Smooth muscle cell (in vitro differentiated cells): ENCODE measurements around the gene DACH1. TPM values are rescaled to one million over a fixed set of nuclear protein-coding genes. Genes with fewer than 3 reads are reported as not detected.

Experiments used
- DNase-seq: peaks from one replicate; lab custom pipeline; 2025; ENCODE audit not compliant: unreplicated experiment; lab: John Stamatoyannopoulos, UW
- H2AFZ ChIP-seq: fragments of 200-600 bp; sonication (generic); 2 replicates; pipeline ENCODE4 v1.6.0; 2016; ENCODE audit warnings: antibody characterized with exemption, low read depth, mild to moderate bottlenecking
- H3F3A ChIP-seq: fragments of 200-600 bp; sonication (generic); 2 replicates; pipeline ENCODE4 v1.6.0; 2017; ENCODE audit warnings: antibody characterized with exemption, low read depth
- H3K27ac ChIP-seq: fragments of 200-600 bp; sonication (generic); 2 replicates; pipeline ENCODE4 v1.5.1; 2016; ENCODE audit warnings: low read depth, mild to moderate bottlenecking
- H3K27me3 ChIP-seq: fragments of 200-600 bp; sonication (generic); 2 replicates; pipeline ENCODE4 v1.6.1; 2016; ENCODE audit warnings: low read depth, mild to moderate bottlenecking
- H3K36me3 ChIP-seq: fragments of 200-600 bp; sonication (generic); 2 replicates; pipeline ENCODE4 v1.5.1; 2016; ENCODE audit warnings: low read depth
- H3K4me1 ChIP-seq: fragments of 200-600 bp; sonication (generic); 2 replicates; pipeline ENCODE4 v1.5.1; 2016; ENCODE audit warnings: low read depth
- H3K4me2 ChIP-seq: fragments of 200-600 bp; sonication (generic); 2 replicates; pipeline ENCODE4 v1.6.0; 2016; ENCODE audit warnings: mild to moderate bottlenecking
- H3K4me3 ChIP-seq: fragments of 200-600 bp; sonication (generic); 2 replicates; pipeline ENCODE4 v1.5.1; 2016; ENCODE audit warnings: mild to moderate bottlenecking
- H3K79me2 ChIP-seq: fragments of 200-600 bp; sonication (generic); 2 replicates; pipeline ENCODE4 v1.6.0; 2016; ENCODE audit warnings: low read depth, mild to moderate bottlenecking
- H3K9ac ChIP-seq: fragments of 200-600 bp; sonication (generic); 2 replicates; pipeline ENCODE4 v1.6.0; 2016; ENCODE audit warnings: low read depth
- H3K9me3 ChIP-seq: fragments of 200-600 bp; sonication (generic); replicated peaks from 2 replicates; pipeline ENCODE4 v1.5.1; 2016; ENCODE audit warnings: low read depth
- H4K20me1 ChIP-seq: fragments of 200-600 bp; sonication (generic); 2 replicates; pipeline ENCODE4 v1.6.0; 2016; ENCODE audit warnings: low read depth
- CTCF ChIP-seq: fragments of 200-600 bp; sonication (generic); IDR thresholded peaks from 2 replicates; pipeline ENCODE4 v1.5.1; 2017; ENCODE audit warnings: borderline replicate concordance, mild to moderate bottlenecking, antibody characterized with exemption; ENCODE audit not compliant: insufficient read depth, poor library complexity, severe bottlenecking
- WGBS: methylation state at CpG from one replicate; pipeline ENCODE4 v1.1.7; 2016; ENCODE audit warnings: low lambda C conversion rate; 5-methylcytosine and 5-hydroxymethylcytosine counted together
- polyA plus RNA-seq: library from polyadenylated mRNA; unstranded; fragments of >200 nt; fragmentation: Nextera tagmentation; extraction: Ambion mirVana; gene quantifications from 2 replicates; pipeline ENCODE4 v1.2.1, GENCODE V29; 2016
- total RNA-seq: library from RNA; depleted of rRNA; stranded (reverse); fragments of >200 nt; gene quantifications from 2 replicates; pipeline ENCODE4 v1.2.3, GENCODE V29; 2014

The DACH1 gene
- total and polyA plus RNA-seq, 2 experiments from 2014 or later = 0.33 to 1.6 TPM

GRCh38 chr13:71417205-71417604, 449.8 kb downstream of the DACH1 start:
- DNase-seq = no peak
- no peaks in the 10 kb centered on the region for H3F3A ChIP-seq
- H2AFZ ChIP-seq = no peak overlapping the region
- no peak overlapping the region for H3K9ac ChIP-seq
- H3K4me2 ChIP-seq = no peak overlapping the region
- no peak for TF ChIP-seq CTCF
- H3K27me3 ChIP-seq = no peaks in the 10 kb centered on the region
- no peaks in the 10 kb centered on the region for H3K79me2 ChIP-seq
- H3K9me3 ChIP-seq = no peaks in the 10 kb centered on the region
- no peaks in the 10 kb centered on the region for H3K4me1 ChIP-seq
- H3K36me3 ChIP-seq = no peaks in the 10 kb centered on the region
- H3K27ac ChIP-seq = no peak overlapping the region
- H4K20me1 ChIP-seq = no peaks in the 10 kb centered on the region
- no peak overlapping the region for H3K4me3 ChIP-seq

- H3K4me2 ChIP-seq = no peak overlapping the region
- no peaks in the 10 kb centered on the region for H3K36me3 ChIP-seq
- H3K4me1 ChIP-seq = no peaks in the 10 kb centered on the region
- whole genome bisulfite sequencing = 86% methylated on average over 2 of the region's 2 CpGs
- TF ChIP-seq CTCF = no peak
- H4K20me1 ChIP-seq = no peaks in the 10 kb centered on the region
- no peak for DNase-seq
- no peak overlapping the region for H3K27ac ChIP-seq
- H3K27me3 ChIP-seq = no peaks in the 10 kb centered on the region
- H3K9me3 ChIP-seq = no peaks in the 10 kb centered on the region
- no peak overlapping the region for H3K9ac ChIP-seq
- no peaks in the 10 kb centered on the region for H3K79me2 ChIP-seq
- no peak overlapping the region for H3K4me3 ChIP-seq
- H3F3A ChIP-seq = no peaks in the 10 kb centered on the region
- H2AFZ ChIP-seq = no peak overlapping the region
These were observed 454.8 kb downstream of the DACH1 start for GRCh38 chr13:71412231-71412630.

- no peaks in the 10 kb centered on the region for H4K20me1 ChIP-seq
- no peak overlapping the region for H3K27ac ChIP-seq
- no peak for TF ChIP-seq CTCF
- no peak overlapping the region for H3K4me3 ChIP-seq
- H3K4me1 ChIP-seq = no peaks in the 10 kb centered on the region
- H2AFZ ChIP-seq = no peak overlapping the region
- no peaks in the 10 kb centered on the region for H3K27me3 ChIP-seq
- no peak for DNase-seq
- H3K9me3 ChIP-seq = no peaks in the 10 kb centered on the region
- H3K4me2 ChIP-seq = no peak overlapping the region
- no peak overlapping the region for H3K9ac ChIP-seq
- no peaks in the 10 kb centered on the region for H3K36me3 ChIP-seq
- H3K79me2 ChIP-seq = no peaks in the 10 kb centered on the region
- H3F3A ChIP-seq = no peaks in the 10 kb centered on the region
These were observed 458.6 kb downstream of the DACH1 start for GRCh38 chr13:71408416-71408815.

- no peaks in the 10 kb centered on the region for H4K20me1 ChIP-seq
- no peaks in the 10 kb centered on the region for H3K79me2 ChIP-seq
- peaks cover 9% of the 10 kb centered on the region for H3K4me1 ChIP-seq
- H3K4me2 ChIP-seq = no peak overlapping the region
- no peak for DNase-seq
- no peak overlapping the region for H3K9ac ChIP-seq
- H3F3A ChIP-seq = no peaks in the 10 kb centered on the region
- H3K27me3 ChIP-seq = no peaks in the 10 kb centered on the region
- no peak overlapping the region for H3K27ac ChIP-seq
- no peaks in the 10 kb centered on the region for H3K36me3 ChIP-seq
- no peaks in the 10 kb centered on the region for H3K9me3 ChIP-seq
- WGBS = 72% methylated on average over 3 of the region's 3 CpGs
- H3K4me3 ChIP-seq = no peak overlapping the region
- H2AFZ ChIP-seq = no peak overlapping the region
- TF ChIP-seq CTCF = no peak
These were observed 467.3 kb downstream of the DACH1 start for GRCh38 chr13:71399631-71400215.
